K562 treated with DMSO at 1 percent for 24 hours (cell line): Measurements from ENCODE around the gene CA6. TPM values are rescaled to one million over a fixed set of nuclear protein-coding genes. Genes with fewer than 3 reads are reported as not detected.

Source experiments
- total RNA-seq: library from RNA; unstranded; fragments of 300-600 nt; gene quantifications from 2 replicates; pipeline ENCODE4 v1.2.3, GENCODE V29; 2022; ENCODE audit warnings: low read depth; ENCODE audit not compliant: insufficient read depth

The CA6 gene
- total RNA-seq: not detected in 2 replicates

GRCh38 chr1:8945568-8945967 is at the start of gene CA6:
Gene CA6 (plus strand): TSS chr1:8945868. CDS start chr1:8945887, 19 bp downstream.

Other genes with a start within 250 kb of the CA6 start
- gene RERE, start 128.2 kb upstream of the CA6 start, total RNA-seq: 25.9 and 29.2 TPM in 2 replicates
- gene ENO1, start 67.2 kb upstream of the CA6 start, total RNA-seq: 2,289 and 2,328 TPM in 2 replicates
- gene SLC2A7, start 80.6 kb downstream of the CA6 start, total RNA-seq: not detected in 2 replicates
- gene SLC2A5, start 123.8 kb downstream of the CA6 start, total RNA-seq: not detected in 2 replicates
- 0.25 and 0.29 TPM in 2 replicates for gene GPR157, start 183.2 kb downstream of the CA6 start, total RNA-seq